ENCODE measurements around the gene ADAT3. TPM values are rescaled to one million over a fixed set of nuclear protein-coding genes. Genes with fewer than 3 reads are reported as not detected.

ADAT3 gene
- total RNA-seq, 1 donor from 2014 or later: 5.7 TPM

GRCh38 chr19:1945899-1946298 lies 40.7 kb downstream of the ADAT3 start:
- peaks cover 87% of the 10 kb centered on the region for H3K79me2 ChIP-seq (ENCODE audit: insufficient read depth, low read length)
- H3K27ac ChIP-seq (ENCODE audit: low read depth, low read length): no peak overlapping the region
- H3K4me3 ChIP-seq (ENCODE audit: insufficient read depth, low read depth, low read length): no peak overlapping the region
- TF ChIP-seq EZH2 (IDR thresholded peaks at IDR 0.05; ENCODE audit: insufficient read depth, low read length) (no peak), CTCF (IDR thresholded peaks at IDR 0.05; ENCODE audit: insufficient read depth, low read depth, low read length) (peak; percentile 29)
- Mint-ChIP-seq H3K36me3 (ENCODE audit: low read depth, unreplicated experiment) (peaks cover 4% of the 10 kb centered on the region), H3K4me1 (ENCODE audit: low read depth, unreplicated experiment) (peaks cover 6% of the 10 kb centered on the region), H3K27ac (ENCODE audit: unreplicated experiment) (no peak overlapping the region), H3K9me3 (ENCODE audit: unreplicated experiment) (no peaks in the 10 kb centered on the region), H3K27me3 (ENCODE audit: low read depth, unreplicated experiment) (no peaks in the 10 kb centered on the region), H3K4me3 (ENCODE audit: unreplicated experiment) (peak overlapping the region; percentile 72)
- H3K27me3 ChIP-seq (ENCODE audit: insufficient read depth, low read length): no peaks in the 10 kb centered on the region
- H3K4me1 ChIP-seq (ENCODE audit: insufficient read depth, low read length): peaks cover 12% of the 10 kb centered on the region
- H3K4me2 ChIP-seq (ENCODE audit: low read length): no peak overlapping the region
- peaks cover 2% of the 10 kb centered on the region for H3K36me3 ChIP-seq (ENCODE audit: insufficient read depth, low read length)
- no peak overlapping the region for H3K9ac ChIP-seq (ENCODE audit: low read length)
- no peak for FAIRE-seq
- no peaks in the 10 kb centered on the region for H3K9me3 ChIP-seq (ENCODE audit: insufficient read depth, low read depth, low read length)
- H2AFZ ChIP-seq (ENCODE audit: low read depth, low read length): no peak overlapping the region
- peaks cover 80% of the 10 kb centered on the region for H4K20me1 ChIP-seq (ENCODE audit: insufficient read depth, low read length)
- DNase-seq (ENCODE audit: low read depth): no peak

- Histone ChIP-seq H2AFZ (ENCODE audit: low read depth, low read length) (no peak overlapping the region), H3K4me1 (ENCODE audit: insufficient read depth, low read length) (peaks cover 10% of the 10 kb centered on the region), H3K4me3 (ENCODE audit: insufficient read depth, low read depth, low read length) (no peak overlapping the region), H4K20me1 (ENCODE audit: insufficient read depth, low read length) (peaks cover 85% of the 10 kb centered on the region), H3K9ac (ENCODE audit: low read length) (no peak overlapping the region), H3K36me3 (ENCODE audit: insufficient read depth, low read length) (peaks cover 2% of the 10 kb centered on the region), H3K27me3 (ENCODE audit: insufficient read depth, low read length) (no peaks in the 10 kb centered on the region), H3K27ac (ENCODE audit: low read depth, low read length) (no peak overlapping the region), H3K79me2 (ENCODE audit: insufficient read depth, low read length) (peaks cover 88% of the 10 kb centered on the region), H3K9me3 (ENCODE audit: insufficient read depth, low read depth, low read length) (no peaks in the 10 kb centered on the region), H3K4me2 (ENCODE audit: low read length) (no peak overlapping the region)
- H3K27ac Mint-ChIP-seq (ENCODE audit: unreplicated experiment): no peak overlapping the region
- no peak overlapping the region for H3K4me3 Mint-ChIP-seq (ENCODE audit: unreplicated experiment)
- H3K27me3 Mint-ChIP-seq (ENCODE audit: low read depth, unreplicated experiment): no peaks in the 10 kb centered on the region
- no peaks in the 10 kb centered on the region for H3K9me3 Mint-ChIP-seq (ENCODE audit: unreplicated experiment)
- peaks cover 4% of the 10 kb centered on the region for H3K36me3 Mint-ChIP-seq (ENCODE audit: low read depth, unreplicated experiment)
- DNase-seq (ENCODE audit: low read depth) (no peak), FAIRE-seq (no peak)
- H3K4me1 Mint-ChIP-seq (ENCODE audit: low read depth, unreplicated experiment): peaks cover 6% of the 10 kb centered on the region
- TF ChIP-seq EZH2 (IDR thresholded peaks at IDR 0.05; ENCODE audit: insufficient read depth, low read length): no peak
- TF ChIP-seq CTCF (IDR thresholded peaks at IDR 0.05; ENCODE audit: insufficient read depth, low read depth, low read length): no peak
Observed at GRCh38 chr19:1947651-1948209, 42.5 kb downstream of the ADAT3 start.

GRCh38 chr19:1949304-1950101 lies 44.3 kb downstream of the ADAT3 start:
- H3K9me3 Mint-ChIP-seq (ENCODE audit: unreplicated experiment): no peaks in the 10 kb centered on the region
- Histone ChIP-seq H4K20me1 (ENCODE audit: insufficient read depth, low read length) (peaks cover 85% of the 10 kb centered on the region), H3K4me2 (ENCODE audit: low read length) (no peak overlapping the region), H3K4me3 (ENCODE audit: insufficient read depth, low read depth, low read length) (no peak overlapping the region), H3K27ac (ENCODE audit: low read depth, low read length) (no peak overlapping the region), H3K27me3 (ENCODE audit: insufficient read depth, low read length) (no peaks in the 10 kb centered on the region), H3K9ac (ENCODE audit: low read length) (no peak overlapping the region), H3K4me1 (ENCODE audit: insufficient read depth, low read length) (no peaks in the 10 kb centered on the region), H2AFZ (ENCODE audit: low read depth, low read length) (no peak overlapping the region), H3K79me2 (ENCODE audit: insufficient read depth, low read length) (peaks cover 88% of the 10 kb centered on the region), H3K36me3 (ENCODE audit: insufficient read depth, low read length) (peaks cover 2% of the 10 kb centered on the region), H3K9me3 (ENCODE audit: insufficient read depth, low read depth, low read length) (no peaks in the 10 kb centered on the region)
- FAIRE-seq (no peak), DNase-seq (ENCODE audit: low read depth) (no peak)
- TF ChIP-seq EZH2 (IDR thresholded peaks at IDR 0.05; ENCODE audit: insufficient read depth, low read length) (no peak), CTCF (IDR thresholded peaks at IDR 0.05; ENCODE audit: insufficient read depth, low read depth, low read length) (no peak)
- no peaks in the 10 kb centered on the region for H3K27me3 Mint-ChIP-seq (ENCODE audit: low read depth, unreplicated experiment)
- no peaks in the 10 kb centered on the region for H3K4me1 Mint-ChIP-seq (ENCODE audit: low read depth, unreplicated experiment)
- H3K27ac Mint-ChIP-seq (ENCODE audit: unreplicated experiment): no peak overlapping the region
- peaks cover 4% of the 10 kb centered on the region for H3K36me3 Mint-ChIP-seq (ENCODE audit: low read depth, unreplicated experiment)
- no peak overlapping the region for H3K4me3 Mint-ChIP-seq (ENCODE audit: unreplicated experiment)
